ENCODE measurements around the gene RAX2. TPM values are rescaled to one million over a fixed set of nuclear protein-coding genes. Genes with fewer than 3 reads are reported as not detected.

The RAX2 gene
- total and polyA plus RNA-seq, 10 of the 15 experiments (the other 5 are each of a cell fraction or from before 2014, with no cell fraction given), result not detected

- ChIA-PET CTCF (interaction anchor here (1.3 kb wide), 1 partner anchor 52 kb away, joined by 3 read pairs; no protein-coding TSS in a partner anchor), RAD21 (ENCODE audit: unreplicated experiment) (no interaction called here), POLR2A (interaction anchor here (0.6 kb wide), 1 partner anchor 9 kb away, joined by 7 read pairs; no protein-coding TSS in a partner anchor), SMC1A (ENCODE audit: uncharacterized antibody, unreplicated experiment) (no interaction called here)
- FAIRE-seq (no peak), ATAC-seq (no peak), DNase-seq (ENCODE audit: low read depth, low spot score) (no peak)
- Histone ChIP-seq H3K79me2 (ENCODE audit: control insufficient read depth, insufficient read depth, low read length) (no peaks in the 10 kb centered on the region), H2AFZ (ENCODE audit: control insufficient read depth, low read depth, low read length) (no peak overlapping the region), H3K27me3 (replicated peaks in 1 of 2; ENCODE audit: control insufficient read depth in 2 of 2, insufficient read depth in 2 of 2, low read length in 1 of 2) (no peaks in the 10 kb centered on the region), H3K4me3 (no peak overlapping the region), H4K20me1 (ENCODE audit: control insufficient read depth, insufficient read depth) (no peaks in the 10 kb centered on the region), H3K4me2 (ENCODE audit: control insufficient read depth, insufficient read depth) (no peak overlapping the region), H3K9me3 (replicated peaks; ENCODE audit: control insufficient read depth, insufficient read depth, low read length) (no peaks in the 10 kb centered on the region), H3K27ac (ENCODE audit: control insufficient read depth, insufficient read depth) (no peak overlapping the region), H3K36me3 (ENCODE audit: control insufficient read depth in 2 of 2, insufficient read depth in 2 of 2, low read length in 1 of 2) (peaks cover 0 to 18% of the 10 kb centered on the region in 2 experiments; a peak in 2 of 4 replicates), H3K4me1 (ENCODE audit: control insufficient read depth, insufficient read depth, low read length) (no peaks in the 10 kb centered on the region; the same call in 1 of the 2 replicates), H3K9ac (ENCODE audit: control insufficient read depth, insufficient read depth, low read length) (no peak overlapping the region)
- in situ Hi-C loops (cut with MboI) (no loop called here), intact Hi-C loops (cut with micrococcal nuclease; ENCODE audit: unreplicated experiment) (no loop called here)
- BruUV-seq (replicated peaks), result no TSS peak
- TF ChIP-seq ZNF622 (IDR thresholded peaks at IDR 0.05) (no peak), E2F4 (IDR thresholded peaks at IDR 0.05; ENCODE audit: low read depth, low read length) (no peak), POLR2A (IDR thresholded peaks at IDR 0.05; ENCODE audit: low read depth, low read length) (no peak), ZBTB11 (CRISPR knock-in tag; IDR thresholded peaks at IDR 0.05) (no peak), BHLHE40 (IDR thresholded peaks at IDR 0.05; ENCODE audit: borderline replicate concordance in 1 of 2, low read depth in 2 of 2, low read length in 1 of 2) (no peak), SMAD5 (IDR thresholded peaks at IDR 0.05; ENCODE audit: low read depth) (no peak)
- WGBS (ENCODE audit: insufficient coverage, insufficient replicate concordance, low lambda C conversion rate, missing lambda C conversion rate), result 87% methylated on average over 15 of the region's 17 CpGs
These were observed 2.5 kb downstream of the RAX2 start for GRCh38 chr19:3769494-3769893.
